ENCODE measurements around the gene IL37. TPM values are rescaled to one million over a fixed set of nuclear protein-coding genes. Genes with fewer than 3 reads are reported as not detected.

IL37 gene
- total RNA-seq, 4 donors from 2014 or later: 1.1 to 2.6 TPM; not detected in 2

DNA sequence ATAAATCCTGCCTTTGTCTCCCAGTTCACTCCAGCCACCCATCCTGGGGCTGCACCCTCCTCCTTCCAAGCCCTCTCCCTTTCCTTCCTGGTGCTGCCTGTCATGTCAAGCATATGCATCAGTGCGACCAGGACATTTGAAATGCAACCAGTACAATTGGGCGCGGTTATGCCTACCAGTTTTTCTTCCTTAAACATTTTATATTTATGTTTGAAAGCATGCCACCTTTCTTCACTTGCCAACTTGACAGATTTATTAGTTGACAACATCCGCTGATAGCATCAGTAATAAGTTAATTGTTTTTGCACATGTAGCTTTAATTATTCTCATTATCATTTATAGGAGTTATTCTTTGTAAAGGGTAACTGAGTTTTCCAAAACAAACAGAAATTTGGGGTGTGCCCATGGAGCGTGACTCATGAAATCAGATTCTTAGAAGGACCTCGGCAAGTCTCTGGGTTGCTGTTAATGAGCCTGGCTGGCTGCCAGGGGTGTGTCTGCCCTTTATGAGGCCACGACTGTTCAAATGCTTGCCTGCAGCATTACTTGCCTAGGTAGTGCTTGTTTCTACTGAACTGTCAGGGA lies 41.6 kb upstream of the IL37 start:
- in situ Hi-C loops (cut with MboI; ENCODE audit: low pct_ligation_motif_present in 1 of 4, low pct_unique_long_range_greater_than_20kb in 1 of 4, low sequenced_read_pairs in 3 of 4) (no loop called here), intact Hi-C loops (cut with DNase I; ENCODE audit: low total_unique reads) (no loop called here)
- Histone ChIP-seq H3K4me1 (peaks cover 7 to 38% (median 27%) of the 10 kb centered on the region in 4 donors), H3K9me3 (no peaks in the 10 kb centered on the region), H3K27me3 (no peaks in the 10 kb centered on the region), H3K27ac (peak overlapping the region; percentile 17 to 71 (median 46)), H3K4me3 (no peak overlapping the region), H3K36me3 (no peaks in the 10 kb centered on the region)
- peak; percentile 96 for DNase-seq
- TF ChIP-seq POLR2A (IDR thresholded peaks at IDR 0.05) (no peak), POLR2AphosphoS5 (IDR thresholded peaks at IDR 0.05) (peak; percentile 11 to 55 (median 20))
- 29 to 35% methylated on average over 4 to 7 of the region's 7 CpGs for WGBS, 2 donors (ENCODE audit: low coverage in 1 of 2)

- Histone ChIP-seq H3K4me3 (no peak overlapping the region), H3K36me3 (no peaks in the 10 kb centered on the region), H3K4me1 (peaks cover 7 to 36% (median 27%) of the 10 kb centered on the region in 4 donors), H3K27me3 (no peaks in the 10 kb centered on the region), H3K27ac (peak overlapping the region in 3 of 4 donors; percentile 14 to 48 (median 45)), H3K9me3 (no peaks in the 10 kb centered on the region)
- 25 to 36% methylated on average over 5 to 9 of the region's 9 CpGs for WGBS, 2 donors (ENCODE audit: low coverage in 1 of 2)
- no peak for DNase-seq
- intact Hi-C loops (cut with DNase I; ENCODE audit: low total_unique reads): no loop called here
- in situ Hi-C loops (cut with MboI; ENCODE audit: low pct_ligation_motif_present in 1 of 4, low pct_unique_long_range_greater_than_20kb in 1 of 4, low sequenced_read_pairs in 3 of 4): no loop called here
- TF ChIP-seq POLR2AphosphoS5 (IDR thresholded peaks at IDR 0.05) (peak in 1 of 3 donors; percentile 23), POLR2A (IDR thresholded peaks at IDR 0.05) (no peak), EP300 (IDR thresholded peaks at IDR 0.05; ENCODE audit: low read depth) (no peak)
- TF ChIP-seq, protein P1, sequence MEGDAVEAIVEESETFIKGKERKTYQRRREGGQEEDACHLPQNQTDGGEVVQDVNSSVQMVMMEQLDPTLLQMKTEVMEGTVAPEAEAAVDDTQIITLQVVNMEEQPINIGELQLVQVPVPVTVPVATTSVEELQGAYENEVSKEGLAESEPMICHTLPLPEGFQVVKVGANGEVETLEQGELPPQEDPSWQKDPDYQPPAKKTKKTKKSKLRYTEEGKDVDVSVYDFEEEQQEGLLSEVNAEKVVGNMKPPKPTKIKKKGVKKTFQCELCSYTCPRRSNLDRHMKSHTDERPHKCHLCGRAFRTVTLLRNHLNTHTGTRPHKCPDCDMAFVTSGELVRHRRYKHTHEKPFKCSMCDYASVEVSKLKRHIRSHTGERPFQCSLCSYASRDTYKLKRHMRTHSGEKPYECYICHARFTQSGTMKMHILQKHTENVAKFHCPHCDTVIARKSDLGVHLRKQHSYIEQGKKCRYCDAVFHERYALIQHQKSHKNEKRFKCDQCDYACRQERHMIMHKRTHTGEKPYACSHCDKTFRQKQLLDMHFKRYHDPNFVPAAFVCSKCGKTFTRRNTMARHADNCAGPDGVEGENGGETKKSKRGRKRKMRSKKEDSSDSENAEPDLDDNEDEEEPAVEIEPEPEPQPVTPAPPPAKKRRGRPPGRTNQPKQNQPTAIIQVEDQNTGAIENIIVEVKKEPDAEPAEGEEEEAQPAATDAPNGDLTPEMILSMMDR (IDR thresholded peaks at IDR 0.05): no peak
Observed at GRCh38 chr2:112870841-112871835, 39.8 kb upstream of the IL37 start.

DNA sequence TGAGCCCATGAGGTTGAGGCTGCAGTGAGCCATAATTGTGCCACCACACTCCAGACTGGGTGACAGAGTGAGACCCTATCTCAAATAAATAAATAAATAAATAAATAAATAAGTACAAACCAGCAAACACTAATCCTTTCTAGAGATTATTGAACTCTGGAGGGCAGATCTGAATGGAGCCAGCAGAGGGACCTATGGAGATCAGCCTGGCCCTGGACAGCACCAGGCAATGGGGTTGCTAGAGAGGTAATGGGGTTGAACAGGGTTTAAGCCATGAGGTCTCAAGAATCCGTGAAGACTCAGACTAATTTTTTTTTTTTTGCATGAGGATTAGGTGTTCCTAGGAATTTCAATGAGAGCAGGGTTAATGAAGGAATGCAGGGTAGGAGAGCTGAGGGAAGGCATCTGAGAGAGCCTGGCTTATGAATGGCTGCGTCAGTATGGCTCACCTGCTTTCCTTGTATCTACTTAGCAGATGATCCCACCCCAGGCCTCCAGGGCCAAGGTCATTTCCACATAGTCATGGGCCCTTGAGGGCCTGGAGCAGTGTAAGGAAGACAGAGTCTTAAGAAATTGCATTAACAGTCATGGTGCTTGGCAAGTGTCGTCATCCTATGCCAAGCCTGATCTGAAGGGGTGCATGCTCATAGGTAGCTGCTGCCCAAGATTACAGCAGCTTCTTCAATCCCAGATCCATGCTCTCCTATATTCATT lies 34.6 kb upstream of the IL37 start:
- 95 to 100% methylated on average over 3 of the region's 3 CpGs for WGBS, 2 donors (ENCODE audit: low coverage in 1 of 2)
- no peaks in the 10 kb centered on the region for H3K9me3 ChIP-seq
- H3K27ac ChIP-seq: no peak overlapping the region
- no peaks in the 10 kb centered on the region for H3K27me3 ChIP-seq
- DNase-seq: no peak
- H3K4me3 ChIP-seq: no peak overlapping the region
- no peaks in the 10 kb centered on the region for H3K36me3 ChIP-seq
- peaks cover 0 to 3% (median 1%) of the 10 kb centered on the region in 4 donors for H3K4me1 ChIP-seq
- in situ Hi-C loops (cut with MboI; ENCODE audit: low pct_ligation_motif_present in 1 of 4, low pct_unique_long_range_greater_than_20kb in 1 of 4, low sequenced_read_pairs in 3 of 4): loop anchor here in 1 of 4 donors (25.0 kb wide), 1 partner anchor 114 kb away; the partner anchor contains the start of gene CKAP2L
- TF ChIP-seq, protein P1 (IDR thresholded peaks at IDR 0.05): no peak
- TF ChIP-seq POLR2A (IDR thresholded peaks at IDR 0.05): no peak
- no peak for TF ChIP-seq EP300 (IDR thresholded peaks at IDR 0.05; ENCODE audit: low read depth)
- TF ChIP-seq POLR2AphosphoS5 (IDR thresholded peaks at IDR 0.05): no peak
- intact Hi-C loops (cut with DNase I; ENCODE audit: low total_unique reads): no loop called here

GRCh38 chr2:112876971-112877361 lies 34.0 kb upstream of the IL37 start:
- Histone ChIP-seq H3K36me3 (no peaks in the 10 kb centered on the region), H3K4me1 (no peaks in the 10 kb centered on the region), H3K9me3 (no peaks in the 10 kb centered on the region), H3K4me3 (no peak overlapping the region), H3K27ac (no peak overlapping the region), H3K27me3 (no peaks in the 10 kb centered on the region)
- TF ChIP-seq POLR2A (IDR thresholded peaks at IDR 0.05): no peak
- TF ChIP-seq, protein P1 (IDR thresholded peaks at IDR 0.05): no peak
- TF ChIP-seq EP300 (IDR thresholded peaks at IDR 0.05; ENCODE audit: low read depth): no peak
- no peak for TF ChIP-seq POLR2AphosphoS5 (IDR thresholded peaks at IDR 0.05)
- in situ Hi-C loops (cut with MboI; ENCODE audit: low pct_ligation_motif_present in 1 of 4, low pct_unique_long_range_greater_than_20kb in 1 of 4, low sequenced_read_pairs in 3 of 4): loop anchor here in 1 of 4 donors (25.0 kb wide), 1 partner anchor 115 kb away; the partner anchor contains the start of gene CKAP2L
- WGBS, 2 donors (ENCODE audit: low coverage in 1 of 2): 96 to 100% methylated on average over 1 to 4 of the region's 4 CpGs
- intact Hi-C loops (cut with DNase I; ENCODE audit: low total_unique reads): no loop called here
- DNase-seq: no peak
